Lung (tissue), 12 donors: ENCODE measurements around the gene SULT1C4. TPM values are rescaled to one million over a fixed set of nuclear protein-coding genes. Genes with fewer than 3 reads are reported as not detected.

Source experiments
- ATAC-seq: fragments of 200-7000 bp; cut with Tn5 transposase; one replicate; pipeline ENCODE4 v1.9.1; 2020; ENCODE audit warnings: moderate number of reproducible peaks; ENCODE audit not compliant: insufficient read depth, low FRiP score
- DNase-seq, 3 donors: peaks; one replicate each; pipeline ENCODE4 v3.0.0-alpha.2; 2013 to 2017
- H3K27ac ChIP-seq, 2 donors: one replicate each; pipeline ENCODE4 v1.5.1; 2013; ENCODE audit warnings: mild to moderate bottlenecking in 2 of 2, moderate library complexity in 2 of 2, control low read depth in 1 of 2, inconsistent platforms in 1 of 2, low read depth in 1 of 2, low read length in 1 of 2
- H3K27me3 ChIP-seq, 3 donors: one replicate each; pipeline ENCODE4 v1.5.1; 2013; ENCODE audit warnings: low read length in 2 of 3; ENCODE audit not compliant: control insufficient read depth in 3 of 3, insufficient read depth in 3 of 3
- H3K36me3 ChIP-seq, 4 donors: one replicate each; pipeline ENCODE4 v1.5.1; 2013; ENCODE audit warnings: low read length in 4 of 4, mild to moderate bottlenecking in 1 of 4, moderate library complexity in 1 of 4; ENCODE audit not compliant: control insufficient read depth in 4 of 4, insufficient read depth in 4 of 4
- H3K4me1 ChIP-seq, 5 donors: one replicate each; pipeline ENCODE4 v1.5.1; 2013; ENCODE audit warnings: low read length in 5 of 5, mild to moderate bottlenecking in 2 of 5, moderate library complexity in 1 of 5; ENCODE audit not compliant: control insufficient read depth in 5 of 5, insufficient read depth in 5 of 5
- H3K4me3 ChIP-seq: one replicate; pipeline ENCODE4 v1.5.1; 2013; ENCODE audit warnings: mild to moderate bottlenecking, control low read depth, moderate library complexity
- H3K9ac ChIP-seq, 2 donors: one replicate each; pipeline ENCODE4 v1.5.1; 2013; ENCODE audit warnings: low read length in 2 of 2, control low read depth in 1 of 2; ENCODE audit not compliant: insufficient read depth in 1 of 2
- H3K9me3 ChIP-seq, 4 donors: one replicate each; pipeline ENCODE4 v1.5.1; 2013; ENCODE audit warnings: low read length in 3 of 4, mild to moderate bottlenecking in 1 of 4, moderate library complexity in 1 of 4; ENCODE audit not compliant: control insufficient read depth in 4 of 4, insufficient read depth in 3 of 4
- CTCF ChIP-seq: IDR thresholded peaks from 2 replicates; pipeline ENCODE4 v1.5.1; 2012; ENCODE audit warnings: mild to moderate bottlenecking; ENCODE audit errors: control extremely low read depth, extremely low read depth
- WGBS, 2 donors: extraction: QIAGEN DNeasy Blood & Tissue Kit; methylation state at CpG; one replicate each; pipeline ENCODE4 v1.1.7; 2013; 5-methylcytosine and 5-hydroxymethylcytosine counted together
- polyA plus RNA-seq, 2 donors: library from polyadenylated mRNA; stranded (reverse); fragments of 200-250 nt; gene quantifications; one replicate each; pipeline ENCODE4 v1.2.1, GENCODE V29; 2013
- total RNA-seq, 2 donors: library from RNA; depleted of rRNA in 1 of 2; stranded (reverse); fragments of >200 nt in 1 of 2; gene quantifications; one replicate each; pipeline ENCODE4 v1.2.1, GENCODE V29; 2014 to 2021
- donor health status: control.
- donor health status: control.
- donor health status: Bipolar disorder and iron deficiency.
- donor health status: healthy.
- donor health status: DM: yes; HTN: yes; CAD: no.

The SULT1C4 gene
- total and polyA plus RNA-seq, 4 donors = 1.7 to 85.0 (median 5.8) TPM

- Histone ChIP-seq H3K36me3 (no peaks in the 10 kb centered on the region), H3K27ac (no peak overlapping the region), H3K9me3 (no peaks in the 10 kb centered on the region), H3K27me3 (no peaks in the 10 kb centered on the region), H3K4me3 (no peak overlapping the region), H3K9ac (no peak overlapping the region), H3K4me1 (peaks cover 0 to 2% (median 0%) of the 10 kb centered on the region in 5 donors)
- no peak for ATAC-seq
- no peak for TF ChIP-seq CTCF
- DNase-seq = no peak
- WGBS, 2 donors = 82 to 92% methylated on average over 2 of the region's 2 CpGs
These were observed 7.7 kb upstream of the SULT1C4 start for GRCh38 chr2:108370080-108370479.

- no peak overlapping the region for H3K4me3 ChIP-seq
- H3K36me3 ChIP-seq = peaks cover 0 to 5% (median 2%) of the 10 kb centered on the region in 4 donors
- H3K4me1 ChIP-seq = peaks cover 0 to 32% (median 6%) of the 10 kb centered on the region in 5 donors
- H3K9ac ChIP-seq = peak overlapping the region; percentile 37 to 99
- WGBS, 2 donors = 89 to 94% methylated on average over 4 of the region's 4 CpGs
- TF ChIP-seq CTCF = no peak
- ATAC-seq (no peak), DNase-seq (no peak)
- H3K27me3 ChIP-seq = no peaks in the 10 kb centered on the region
- no peaks in the 10 kb centered on the region for H3K9me3 ChIP-seq
- H3K27ac ChIP-seq = peak overlapping the region in 1 of 2 donors; percentile 92
These were observed 980 bp upstream of the SULT1C4 start for GRCh38 chr2:108376774-108377173.

GRCh38 chr2:108377401-108377800, 353 bp upstream of the SULT1C4 start:
- ATAC-seq = no peak
- Histone ChIP-seq H3K9me3 (no peaks in the 10 kb centered on the region), H3K36me3 (peaks cover 0 to 9% (median 3%) of the 10 kb centered on the region in 4 donors), H3K4me1 (peaks cover 0 to 32% (median 6%) of the 10 kb centered on the region in 5 donors), H3K9ac (peak overlapping the region; percentile 37 to 99), H3K27ac (peak overlapping the region; percentile 22 to 92), H3K27me3 (no peaks in the 10 kb centered on the region), H3K4me3 (no peak overlapping the region)
- no peak for TF ChIP-seq CTCF
- WGBS, 2 donors = 6 to 16% methylated on average over 1 of the region's 1 CpG
- DNase-seq = no peak

- Histone ChIP-seq H3K9me3 (no peaks in the 10 kb centered on the region), H3K9ac (peak overlapping the region; percentile 58 to 99), H3K4me1 (peaks cover 0 to 32% (median 6%) of the 10 kb centered on the region in 5 donors), H3K4me3 (peak overlapping the region; percentile 36), H3K27ac (peak overlapping the region in 1 of 2 donors; percentile 37), H3K36me3 (peaks cover 2 to 18% (median 7%) of the 10 kb centered on the region in 4 donors), H3K27me3 (no peaks in the 10 kb centered on the region)
- ATAC-seq = no peak
- WGBS, 2 donors = 12 to 22% methylated on average over 2 of the region's 2 CpGs
- DNase-seq = peak; percentile 22 to 74 (median 61)
- TF ChIP-seq CTCF = no peak
These were observed 1.1 kb downstream of the SULT1C4 start for GRCh38 chr2:108378851-108379250.
